COLO668 (cell line): ENCODE data around the gene HOXA3.

Source experiments
- DNase-seq: peaks from one replicate; lab custom pipeline; 2025; ENCODE audit not compliant: unreplicated experiment; lab: John Stamatoyannopoulos, UW

HOXA3 gene

GRCh38 chr7:27157702-27158431 is 5.5 kb upstream of the HOXA3 start:
- DNase-seq, result no peak

- DNase-seq, result no peak
Observed at GRCh38 chr7:27156916-27157701, 4.7 kb upstream of the HOXA3 start.

GRCh38 chr7:27156508-27156898 is 4.1 kb upstream of the HOXA3 start, which contains the start of gene HOXA7:
Gene HOXA7 (minus strand): TSS chr7:27156675. CDS start chr7:27156545, 130 bp downstream.
- no peak for DNase-seq

- no peak for DNase-seq
Observed at GRCh38 chr7:27155816-27156507, 3.6 kb upstream of the HOXA3 start.

GRCh38 chr7:27154901-27155815 is 2.8 kb upstream of the HOXA3 start:
- no peak for DNase-seq

GRCh38 chr7:27154369-27154768 is 2.0 kb upstream of the HOXA3 start:
- no peak for DNase-seq

- no peak for DNase-seq
Observed at GRCh38 chr7:27153526-27153925, 1.1 kb upstream of the HOXA3 start.

GRCh38 chr7:27152816-27153442 is 546 bp upstream of the HOXA3 start:
- no peak for DNase-seq

GRCh38 chr7:27151341-27151930 is 947 bp downstream of the HOXA3 start:
- DNase-seq, result no peak

- DNase-seq, result peak; percentile 95
Observed at GRCh38 chr7:27150568-27151340, 1.6 kb downstream of the HOXA3 start.

- no peak for DNase-seq
Observed at GRCh38 chr7:27149842-27150567, 2.4 kb downstream of the HOXA3 start.

- DNase-seq, result no peak
Observed at GRCh38 chr7:27148756-27149641, 3.4 kb downstream of the HOXA3 start.

GRCh38 chr7:27148031-27148755 is 4.2 kb downstream of the HOXA3 start:
- DNase-seq, result no peak

GRCh38 chr7:27147199-27148030 is 5.0 kb downstream of the HOXA3 start, which contains the start of gene HOXA6:
Gene HOXA6 (minus strand): TSS chr7:27147774. CDS start chr7:27147749, 25 bp downstream.
- peak; percentile 82 for DNase-seq

- no peak for DNase-seq
Observed at GRCh38 chr7:27146491-27147198, 5.7 kb downstream of the HOXA3 start.
